ENCODE data around the gene OGFOD1.

OGFOD1 gene

GRCh38 chr16:56450986-56451752, at the start of gene OGFOD1, which contains the start of gene NUDT21:
OGFOD1 (plus strand) TSS chr16:56451554; CDS start chr16:56451613, 59 bp downstream.
NUDT21 (minus strand) TSS chr16:56451332; CDS start chr16:56451202, 130 bp downstream.
- peak; percentile 94 for DNase-seq

GRCh38 chr16:56405977-56406672, 45.2 kb upstream of the OGFOD1 start:
- no peak for DNase-seq

GRCh38 chr16:56408379-56409098, 42.8 kb upstream of the OGFOD1 start:
- no peak for DNase-seq

- DNase-seq = no peak
Observed at GRCh38 chr16:56409195-56409594, 42.2 kb upstream of the OGFOD1 start.

- no peak for DNase-seq
Observed at GRCh38 chr16:56411123-56411522, 40.2 kb upstream of the OGFOD1 start.

GRCh38 chr16:56411624-56412023, 39.7 kb upstream of the OGFOD1 start:
- no peak for DNase-seq

GRCh38 chr16:56413381-56413780, 38.0 kb upstream of the OGFOD1 start:
- no peak for DNase-seq

- no peak for DNase-seq
Observed at GRCh38 chr16:56414366-56414765, 37.0 kb upstream of the OGFOD1 start.

- DNase-seq = no peak
Observed at GRCh38 chr16:56415875-56416274, 35.5 kb upstream of the OGFOD1 start.

GRCh38 chr16:56417138-56417537, 34.2 kb upstream of the OGFOD1 start:
- no peak for DNase-seq

GRCh38 chr16:56419740-56420548, 31.4 kb upstream of the OGFOD1 start:
- no peak for DNase-seq

GRCh38 chr16:56420613-56421012, 30.7 kb upstream of the OGFOD1 start:
- no peak for DNase-seq

- DNase-seq = no peak
Observed at GRCh38 chr16:56421313-56421712, 30.0 kb upstream of the OGFOD1 start.

GRCh38 chr16:56421976-56422669, 29.2 kb upstream of the OGFOD1 start:
- DNase-seq = no peak

GRCh38 chr16:56422896-56423441, 28.4 kb upstream of the OGFOD1 start:
- no peak for DNase-seq

GRCh38 chr16:56423584-56424403, 27.6 kb upstream of the OGFOD1 start:
- no peak for DNase-seq

GRCh38 chr16:56424404-56424764, 27.0 kb upstream of the OGFOD1 start:
- no peak for DNase-seq

GRCh38 chr16:56424791-56425438, 26.4 kb upstream of the OGFOD1 start:
- DNase-seq = no peak

- DNase-seq = peak; percentile 64
Observed at GRCh38 chr16:56425439-56425832, 25.9 kb upstream of the OGFOD1 start, which contains the start of gene AMFR. AMFR (minus strand) TSS chr16:56425545; CDS start chr16:56425327, 218 bp downstream.

GRCh38 chr16:56426585-56426984, 24.8 kb upstream of the OGFOD1 start:
- DNase-seq = no peak
